Activated CD4-positive, alpha-beta T cell treated with anti-CD3 and anti-CD28 coated beads for 4 hours (primary cell): ENCODE results near the gene NR2F1.

ENCODE experiments used
- DNase-seq, 2 donors: peaks; one replicate each; pipeline ENCODE4 v3.0.0-alpha.2; 2020

The NR2F1 gene

GRCh38 chr5:93642526-93642925 is 59.5 kb downstream of the NR2F1 start:
- no peak for DNase-seq
